ENCODE data around the gene GNPDA2. TPM values are rescaled to one million over a fixed set of nuclear protein-coding genes. Genes with fewer than 3 reads are reported as not detected.
"Not testable (repeated sequence)": the region's sequence is repeated elsewhere in the genome, so short reads cannot be mapped to it uniquely, and the experiment has no call there.

GNPDA2 gene
- total RNA-seq: 13.1 and 20.1 TPM in 2 replicates

- peak; percentile 67 for DNase-seq (ENCODE audit: low read depth)
Observed at GRCh38 chr4:44726038-44726871, at the start of gene GNPDA2. GNPDA2 (minus strand) TSS chr4:44726556; CDS start chr4:44722207, 4,349 bp downstream.

DNA sequence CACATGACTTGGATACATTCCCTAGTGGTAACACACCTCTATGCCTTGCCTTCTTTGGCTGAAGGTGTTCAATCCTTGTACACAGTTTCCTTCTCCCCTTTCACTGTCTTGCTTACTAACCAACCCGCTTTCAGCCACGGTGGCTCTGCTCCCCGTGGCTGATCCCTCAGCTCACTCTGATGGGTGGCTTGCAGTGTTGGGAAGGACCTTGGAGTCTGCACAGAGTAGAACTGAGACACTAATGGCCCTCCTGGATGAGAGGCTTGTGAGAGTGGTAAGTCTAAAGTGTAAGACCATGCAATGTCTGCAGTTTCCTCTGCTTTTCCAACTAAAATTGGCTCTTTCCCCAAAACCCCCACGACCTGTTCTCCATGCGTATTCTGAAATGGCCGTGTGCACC lies 46.0 kb upstream of the GNPDA2 start:
- DNase-seq (ENCODE audit: low read depth): no peak

DNA sequence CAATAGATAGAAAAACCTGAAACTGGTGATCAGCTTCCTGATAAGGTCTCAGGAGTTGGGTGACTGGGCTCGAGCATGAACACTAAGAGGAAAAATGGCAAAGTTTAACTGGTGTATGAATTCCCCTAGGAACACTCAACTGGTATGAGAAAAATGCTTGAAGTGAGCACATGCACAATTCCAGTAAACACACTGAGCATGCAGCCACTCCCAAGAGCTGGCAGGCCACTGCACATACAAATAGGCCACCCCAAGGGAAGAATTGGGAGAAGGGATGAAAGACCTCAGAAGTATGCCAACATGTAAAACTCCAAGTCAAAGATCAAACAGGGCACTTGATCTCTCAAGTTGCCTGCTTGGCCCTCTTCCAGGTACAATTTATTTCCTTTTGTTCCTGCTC lies 45.4 kb upstream of the GNPDA2 start:
- DNase-seq (ENCODE audit: low read depth): no peak

DNA sequence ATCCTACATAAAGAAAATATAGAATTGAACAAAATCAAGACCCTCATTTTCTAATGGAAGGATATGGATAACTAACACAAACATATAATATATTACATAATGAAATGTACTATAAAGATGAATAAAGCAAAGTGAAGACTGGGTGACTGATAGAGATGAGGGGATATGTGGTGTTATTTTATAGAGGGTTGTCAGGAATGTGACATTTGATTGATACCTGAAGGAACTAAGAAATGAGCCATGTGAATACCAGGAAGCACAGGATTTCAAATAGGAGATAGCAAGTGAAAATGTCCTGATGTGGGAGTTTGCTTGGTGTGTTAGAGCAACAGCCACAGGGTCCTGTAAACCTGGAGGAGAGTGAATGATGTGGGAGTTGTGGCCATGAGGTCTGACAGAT lies 40.1 kb upstream of the GNPDA2 start:
- DNase-seq (ENCODE audit: low read depth): no peak

DNA sequence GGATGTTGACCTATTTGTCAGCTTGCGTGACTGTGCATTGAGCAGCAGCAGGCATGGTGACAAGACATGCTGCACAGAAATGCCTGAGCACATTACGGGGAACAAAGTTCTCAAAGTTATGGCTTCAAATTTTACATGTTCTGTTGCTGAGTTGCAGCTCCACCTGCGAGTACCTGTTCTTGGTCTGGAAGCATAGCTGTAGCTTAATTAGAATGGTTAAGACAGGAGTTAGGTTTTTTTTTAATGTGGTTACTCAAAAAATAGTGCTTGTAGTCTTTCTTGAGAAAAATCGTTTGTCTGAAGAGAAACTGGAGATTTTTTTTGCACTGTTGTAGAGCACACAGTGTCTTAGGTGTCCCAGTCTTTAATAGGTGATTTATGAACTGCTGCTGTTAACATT lies 38.8 kb upstream of the GNPDA2 start:
- DNase-seq (ENCODE audit: low read depth): no peak

DNA sequence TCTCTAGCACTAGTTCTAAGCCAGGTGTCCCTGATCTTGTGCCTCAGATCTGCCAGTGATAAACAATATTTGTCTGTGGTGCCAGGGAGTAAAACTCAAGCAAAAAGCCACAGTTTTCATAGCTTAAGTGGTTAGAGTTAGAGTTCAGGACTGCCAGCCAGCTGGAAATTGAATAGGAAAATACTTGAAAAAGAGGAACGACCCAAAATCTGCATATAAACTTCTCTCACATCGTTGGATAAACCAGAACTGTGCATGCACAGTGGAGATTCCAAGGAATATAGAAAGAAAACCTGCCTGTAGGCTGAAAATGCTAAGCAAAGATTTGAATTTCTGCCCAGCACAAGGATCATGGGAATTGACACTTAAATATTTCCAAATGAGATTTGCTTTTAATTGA lies 35.0 kb upstream of the GNPDA2 start:
- no peak for DNase-seq (ENCODE audit: low read depth)

- peak; percentile 29 for DNase-seq (ENCODE audit: low read depth)
Observed at GRCh38 chr4:44760142-44760898, 34.0 kb upstream of the GNPDA2 start.

- DNase-seq (ENCODE audit: low read depth): no peak
Observed at GRCh38 chr4:44756559-44756958, 30.2 kb upstream of the GNPDA2 start.

GRCh38 chr4:44740201-44740600 lies 13.8 kb upstream of the GNPDA2 start:
- no peak for DNase-seq (ENCODE audit: low read depth)

DNA sequence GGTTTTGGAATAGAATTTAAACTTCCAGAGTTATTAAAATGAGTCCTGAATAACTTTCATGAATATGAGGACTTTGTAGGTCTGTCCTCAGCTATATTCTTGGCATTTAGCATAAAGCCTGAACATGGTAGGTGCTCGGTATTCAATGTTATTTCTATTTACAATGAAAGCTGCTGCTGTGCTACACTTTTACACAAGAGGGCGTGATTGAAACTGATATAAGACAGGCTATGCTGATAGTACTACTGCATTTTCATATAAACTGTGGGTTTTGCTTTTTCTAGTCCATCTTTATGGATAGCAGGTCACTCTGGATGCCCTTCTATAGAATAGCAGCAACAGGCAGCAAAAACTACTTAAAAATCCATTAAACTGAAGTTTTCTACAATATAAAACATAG lies 12.3 kb upstream of the GNPDA2 start:
- peak; percentile 14 for DNase-seq (ENCODE audit: low read depth)

- DNase-seq (ENCODE audit: low read depth): no peak
Observed at GRCh38 chr4:44736900-44737299, 10.5 kb upstream of the GNPDA2 start.

DNA sequence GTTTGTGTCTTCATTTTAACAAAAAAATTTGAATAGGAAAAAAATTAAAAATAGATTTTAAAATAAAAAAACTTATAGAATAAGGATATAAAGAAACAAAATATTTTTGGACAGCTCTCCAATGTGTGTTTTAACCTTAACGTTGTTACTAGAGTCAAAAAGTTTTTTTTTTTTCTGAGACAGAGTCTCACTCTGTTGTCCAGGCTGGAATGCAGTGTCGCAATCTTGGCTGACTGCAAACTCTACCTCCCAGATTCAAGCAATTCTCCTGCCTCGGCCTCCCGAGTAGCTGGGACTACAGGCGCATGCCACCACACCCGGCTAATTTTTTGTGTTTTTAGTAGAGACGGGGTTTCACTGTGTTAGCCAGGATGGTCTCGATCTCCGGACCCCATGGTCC lies 2.3 kb upstream of the GNPDA2 start:
- DNase-seq (ENCODE audit: low read depth): not testable (repeated sequence)

- no peak for DNase-seq (ENCODE audit: low read depth)
Observed at GRCh38 chr4:44727471-44727870, 1.1 kb upstream of the GNPDA2 start.

- peak; percentile 15 for DNase-seq (ENCODE audit: low read depth)
Observed at GRCh38 chr4:44725726-44726037, 674 bp downstream of the GNPDA2 start.

DNA sequence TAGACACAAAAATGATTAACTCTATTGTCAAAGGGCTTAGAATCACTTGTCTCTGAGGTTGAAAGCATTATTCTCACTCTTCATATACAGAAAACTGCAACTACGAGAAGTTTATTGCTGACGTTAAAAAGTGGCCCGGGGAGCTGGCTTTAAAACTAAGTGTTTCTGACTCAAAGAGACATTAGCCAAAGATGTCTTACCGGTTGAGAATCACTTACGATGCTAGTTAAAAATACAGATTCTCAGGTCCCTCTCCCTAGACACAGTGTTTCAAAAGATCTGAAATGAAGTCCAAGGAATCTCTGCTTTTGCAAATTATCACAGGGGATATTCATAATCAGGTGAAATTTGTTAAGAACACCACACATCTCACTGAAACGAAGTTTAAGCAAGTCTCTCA lies 1.2 kb downstream of the GNPDA2 start:
- DNase-seq (ENCODE audit: low read depth): no peak

GRCh38 chr4:44722001-44722400 lies 4.4 kb downstream of the GNPDA2 start:
- no peak for DNase-seq (ENCODE audit: low read depth)

GRCh38 chr4:44720371-44720770 lies 6.0 kb downstream of the GNPDA2 start:
- DNase-seq (ENCODE audit: low read depth): no peak

DNA sequence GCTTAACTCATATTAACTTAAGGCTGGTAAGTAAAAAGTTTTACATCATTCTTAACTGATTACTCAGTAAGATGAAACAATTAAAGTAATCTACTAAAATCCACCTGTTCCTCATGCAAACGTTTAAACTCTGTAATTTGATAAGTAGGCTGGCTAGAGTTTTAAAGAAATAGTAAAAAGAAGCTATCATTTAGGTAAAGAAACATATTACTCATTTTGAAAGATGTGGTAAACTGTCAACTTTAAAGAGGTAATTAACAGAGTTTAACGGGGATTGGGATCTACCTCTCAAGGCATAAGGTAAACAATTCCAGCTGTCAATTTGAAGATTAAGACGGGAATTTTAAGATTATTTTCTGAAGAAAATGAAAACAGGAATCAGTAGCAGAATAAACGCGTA lies 9.8 kb downstream of the GNPDA2 start:
- DNase-seq (ENCODE audit: low read depth): no peak

GRCh38 chr4:44713125-44713524 lies 13.2 kb downstream of the GNPDA2 start:
- DNase-seq (ENCODE audit: low read depth): no peak

DNA sequence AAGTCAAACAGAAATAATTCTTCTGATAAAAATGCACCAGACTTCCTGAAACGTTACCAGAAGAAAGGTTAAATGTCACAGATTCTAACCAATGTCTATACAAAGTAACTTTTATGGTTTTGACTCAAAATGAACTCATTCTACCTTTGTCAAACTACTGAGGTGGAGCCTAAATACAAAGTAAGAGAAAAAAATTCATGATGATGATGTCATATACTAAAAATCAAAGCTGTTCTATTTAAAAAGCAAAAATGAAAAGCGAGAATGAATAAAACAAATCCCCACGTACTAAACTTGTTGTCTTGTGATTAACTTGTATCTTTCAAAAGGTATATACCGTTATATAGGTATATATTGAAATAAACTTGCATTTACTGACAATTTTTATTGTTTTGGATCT lies 21.7 kb downstream of the GNPDA2 start:
- DNase-seq (ENCODE audit: low read depth): no peak

DNA sequence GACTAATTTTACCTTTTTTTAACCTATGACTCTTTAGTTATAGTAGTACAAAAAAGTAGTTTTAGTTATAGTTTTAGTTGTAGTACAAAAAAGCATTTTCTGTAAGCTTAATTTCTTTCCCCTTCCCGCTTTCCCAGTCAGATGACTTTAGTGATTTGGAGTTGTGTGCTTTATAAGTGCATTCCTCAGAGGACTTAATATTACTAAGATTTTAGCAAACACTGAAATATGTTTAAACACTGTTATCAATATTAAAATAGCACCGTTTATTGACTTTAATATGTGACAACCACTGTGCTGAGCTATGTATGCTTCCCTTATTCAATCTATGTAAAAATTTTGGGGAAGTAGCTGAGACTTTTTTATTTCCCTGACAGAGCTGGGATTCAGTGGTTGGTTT lies 25.3 kb downstream of the GNPDA2 start:
- DNase-seq (ENCODE audit: low read depth): no peak

DNA sequence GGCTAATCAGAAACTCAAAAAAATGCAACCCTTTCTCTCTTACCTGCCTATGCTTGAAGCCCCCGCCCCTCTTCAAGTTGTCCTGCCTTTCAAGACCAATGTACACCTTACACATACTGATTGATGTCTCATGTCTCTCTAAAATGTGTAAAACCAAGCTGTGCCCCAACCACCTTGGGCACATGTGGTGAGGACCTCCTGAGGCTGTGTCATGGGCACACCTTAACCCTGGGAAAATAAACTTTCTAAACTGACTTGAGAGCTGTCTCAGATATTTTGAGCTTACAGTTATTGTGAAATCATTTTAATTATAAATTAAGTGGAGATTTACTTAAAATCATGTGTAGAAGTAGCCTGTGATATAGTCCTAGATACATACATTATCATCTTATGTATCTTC lies 25.9 kb downstream of the GNPDA2 start:
- no peak for DNase-seq (ENCODE audit: low read depth)

DNA sequence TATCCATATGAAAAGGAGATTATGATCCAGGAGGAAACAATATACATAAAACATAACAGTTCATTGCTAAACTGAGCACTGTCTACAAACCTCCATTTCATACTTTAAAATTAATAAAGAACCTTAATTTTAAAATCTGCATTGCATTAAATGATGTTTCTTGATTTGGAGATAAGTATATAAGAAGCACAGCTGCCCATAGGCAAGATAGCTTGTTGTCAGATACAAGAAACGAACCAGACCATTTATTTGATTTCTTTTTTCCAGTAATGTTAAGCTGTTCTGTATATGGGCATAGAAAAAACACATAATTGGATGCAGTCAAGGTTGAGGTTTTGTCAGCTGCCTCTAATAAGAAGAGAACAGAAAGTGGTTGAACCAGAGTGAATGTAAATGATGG lies 41.7 kb downstream of the GNPDA2 start:
- no peak for DNase-seq (ENCODE audit: low read depth)

All from renal cortical epithelial cell (primary cell).